Pancreas (tissue), 10 donors: Measurements from ENCODE around the gene PLEKHA8. TPM values are rescaled to one million over a fixed set of nuclear protein-coding genes. Genes with fewer than 3 reads are reported as not detected.

ENCODE experiments used
- ATAC-seq, 4 donors: fragments of 200-7000 bp; cut with Tn5 transposase; one replicate each; pipeline versions ENCODE4 v1.8.0 to v1.9.1; 2020; ENCODE audit warnings: mild to moderate bottlenecking in 4 of 4, moderate library complexity in 4 of 4
- DNase-seq, 6 donors: peaks; one replicate each; pipeline ENCODE4 v3.0.0-alpha.2; 2020
- FAIRE-seq: peaks from 2 replicates; lab custom pipeline; 2012; peaks lifted over from hg19 to GRCh38; lab: Jason Lieb, UNC
- H3K27ac ChIP-seq, 4 donors: fragments of 200-600 bp; sonication (generic); 1 replicate in 3 of 4; 2 replicates in 1 of 4; pipeline versions ENCODE4 v1.5.0 to v1.8.0; 2020
- H3K27me3 ChIP-seq, 4 donors: fragments of 200-600 bp; one replicate each; pipeline ENCODE4 v1.8.0; 2021
- H3K36me3 ChIP-seq, 3 donors: fragments of 200-600 bp; sonication (generic) in 1 of 3; one replicate each; pipeline versions ENCODE4 v1.5.0 to v1.8.0; 2020 to 2021
- H3K4me1 ChIP-seq, 3 donors: fragments of 200-600 bp; one replicate each; pipeline ENCODE4 v1.8.0; 2021
- H3K4me3 ChIP-seq, 4 donors: fragments of 200-600 bp; sonication (generic) in 2 of 4; one replicate each; pipeline versions ENCODE4 v1.5.0 to v1.8.0; 2020 to 2021
- H3K9me3 ChIP-seq, 4 donors: fragments of 200-600 bp; one replicate each; pipeline ENCODE4 v1.8.0; 2021
- WGBS, 2 donors: extraction: QIAGEN DNeasy Blood & Tissue Kit; methylation state at CpG; one replicate each; pipeline ENCODE4 v1.1.7; 2013; 5-methylcytosine and 5-hydroxymethylcytosine counted together
- intact Hi-C, 3 donors: fragments of 100-400 bp; cut with DNase I; formaldehyde crosslinking; loops; one replicate each; pipeline versions ENCODE4 v1.11.1 to v1.14.2; 2022
- polyA plus RNA-seq, 2 donors: library from polyadenylated mRNA; stranded (reverse); fragments of 200-250 nt; gene quantifications; one replicate each; pipeline ENCODE4 v1.2.3, GENCODE V29; 2013
- total RNA-seq, 6 donors: library from RNA; stranded (reverse); fragmentation: NEBNext Ultra II Directional in 4 of 6; extraction: Animal tissue kit (Norgen Biotek cat#: 25700) in 4 of 6; gene quantifications; one replicate each; pipeline versions ENCODE4 v1.2.1 to v1.2.4, GENCODE V29; 2021 to 2023
- TF ChIP-seq, protein P1 (sequence below), 4 donors: fragments of 200-600 bp; sonication (generic) in 3 of 4; IDR thresholded peaks; one replicate each; pipeline versions ENCODE4 v1.5.0 to v1.8.0; 2021; ENCODE audit warnings: antibody characterized with exemption in 4 of 4
- donor health status: healthy with polysubstance abuse.
- donor health status: DM: no; HTN: no; CAD: no; lungs with moderate emphysema.
- donor health status: DM: no; HTN: no; CAD: no.
- donor health status: control.
- donor health status: control.
- donor health status: Bipolar disorder and iron deficiency.
- donor health status: DM: yes; HTN: yes; CAD: no.
- donor health status: DM: no; HTN: no; CAD: no.
- donor health status: DM: no; HTN: no; CAD: no.
- donor health status: DM: yes; HTN: yes; CAD: no.

PLEKHA8 gene
- total and polyA plus RNA-seq, 8 donors = 1.7 to 9.7 (median 4.3) TPM

GRCh38 chr7:29988424-29989256, 39.6 kb upstream of the PLEKHA8 start:
- TF ChIP-seq, protein P1, sequence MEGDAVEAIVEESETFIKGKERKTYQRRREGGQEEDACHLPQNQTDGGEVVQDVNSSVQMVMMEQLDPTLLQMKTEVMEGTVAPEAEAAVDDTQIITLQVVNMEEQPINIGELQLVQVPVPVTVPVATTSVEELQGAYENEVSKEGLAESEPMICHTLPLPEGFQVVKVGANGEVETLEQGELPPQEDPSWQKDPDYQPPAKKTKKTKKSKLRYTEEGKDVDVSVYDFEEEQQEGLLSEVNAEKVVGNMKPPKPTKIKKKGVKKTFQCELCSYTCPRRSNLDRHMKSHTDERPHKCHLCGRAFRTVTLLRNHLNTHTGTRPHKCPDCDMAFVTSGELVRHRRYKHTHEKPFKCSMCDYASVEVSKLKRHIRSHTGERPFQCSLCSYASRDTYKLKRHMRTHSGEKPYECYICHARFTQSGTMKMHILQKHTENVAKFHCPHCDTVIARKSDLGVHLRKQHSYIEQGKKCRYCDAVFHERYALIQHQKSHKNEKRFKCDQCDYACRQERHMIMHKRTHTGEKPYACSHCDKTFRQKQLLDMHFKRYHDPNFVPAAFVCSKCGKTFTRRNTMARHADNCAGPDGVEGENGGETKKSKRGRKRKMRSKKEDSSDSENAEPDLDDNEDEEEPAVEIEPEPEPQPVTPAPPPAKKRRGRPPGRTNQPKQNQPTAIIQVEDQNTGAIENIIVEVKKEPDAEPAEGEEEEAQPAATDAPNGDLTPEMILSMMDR (IDR thresholded peaks at IDR 0.05) = no peak
- no peaks in the 10 kb centered on the region for H3K27me3 ChIP-seq
- FAIRE-seq (no peak), DNase-seq (peak; percentile 25 to 83 (median 54)), ATAC-seq (peak; percentile 60 to 71 (median 62))
- H3K36me3 ChIP-seq = no peaks in the 10 kb centered on the region
- H3K9me3 ChIP-seq = no peaks in the 10 kb centered on the region
- H3K27ac ChIP-seq = peak overlapping the region; percentile 87 to 97 (median 93)
- 7 to 11% methylated on average over 50 to 75 of the region's 75 CpGs for WGBS, 2 donors
- H3K4me3 ChIP-seq = peak overlapping the region; percentile 69 to 96 (median 88)
- H3K4me1 ChIP-seq = peaks cover 0 to 15% (median 8%) of the 10 kb centered on the region in 3 donors
- intact Hi-C loops = no loop called here

DNA sequence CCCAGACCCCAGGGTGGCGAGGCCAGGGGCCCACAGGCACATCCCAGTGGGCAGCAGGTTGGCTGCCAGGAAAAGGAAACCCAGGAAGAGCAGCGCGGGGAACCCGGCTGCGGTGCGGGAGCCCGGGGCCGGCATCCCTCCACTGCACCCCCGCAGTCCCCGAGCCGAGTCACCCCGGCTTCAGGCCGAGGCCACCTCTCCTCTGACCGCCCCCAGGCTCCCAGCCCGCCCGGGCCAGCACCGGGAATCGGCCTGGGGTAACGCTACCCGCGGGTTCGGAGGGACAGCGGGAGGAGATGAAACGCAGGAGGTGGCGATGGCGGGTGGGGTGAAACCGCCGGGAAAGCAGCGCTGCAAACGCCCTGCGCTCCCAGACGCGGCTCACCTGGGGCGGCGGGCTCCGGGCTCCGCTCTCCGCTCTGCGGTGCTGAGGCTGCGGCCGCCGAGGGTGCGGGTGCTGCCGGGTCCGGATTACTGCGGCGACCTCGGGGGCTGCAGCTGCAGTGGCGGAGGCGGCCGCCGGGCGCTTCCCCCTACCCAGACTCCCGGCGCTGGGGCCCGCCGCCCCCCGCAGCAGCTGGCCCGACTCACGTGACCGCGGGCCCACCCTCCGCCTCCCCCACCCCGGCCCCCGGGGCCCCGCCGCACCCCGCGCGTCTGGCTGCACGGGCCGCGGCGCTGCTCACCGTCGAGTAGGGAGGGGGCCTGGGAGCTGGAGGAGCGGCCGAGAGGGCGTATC, 38.8 kb upstream of the PLEKHA8 start, which contains the start of gene SCRN1:
Gene SCRN1, minus strand, starts transcription at position 545 of the 739 bp plus-strand sequence. CDS start 20,734 bp downstream, outside the sequence.
- WGBS, 2 donors = 0 to 1% methylated on average over 56 to 79 of the region's 79 CpGs

GRCh38 chr7:29990931-29991330, 37.3 kb upstream of the PLEKHA8 start:
- Histone ChIP-seq H3K27me3 (no peaks in the 10 kb centered on the region), H3K27ac (no peak overlapping the region), H3K9me3 (no peaks in the 10 kb centered on the region), H3K4me3 (no peak overlapping the region), H3K36me3 (no peaks in the 10 kb centered on the region), H3K4me1 (peaks cover 0 to 15% (median 8%) of the 10 kb centered on the region in 3 donors)
- intact Hi-C loops = no loop called here
- no peak for DNase-seq
- no peak for ATAC-seq
- TF ChIP-seq, protein P1 (IDR thresholded peaks at IDR 0.05) = no peak
- 64 to 68% methylated on average over 4 of the region's 4 CpGs for WGBS, 2 donors
- no peak for FAIRE-seq

More for the DNA sequence above, 38.8 kb upstream of the PLEKHA8 start, which contains the start of gene SCRN1:
- peak; percentile 44 to 85 (median 62) for DNase-seq
- no peaks in the 10 kb centered on the region for H3K27me3 ChIP-seq
- H3K9me3 ChIP-seq = no peaks in the 10 kb centered on the region
- H3K4me3 ChIP-seq = peak within 1 kb of the TSS; percentile 69 to 96 (median 88)
- H3K4me1 ChIP-seq = peaks cover 0 to 15% (median 8%) of the 10 kb centered on the region in 3 donors
- FAIRE-seq = no peak
- ATAC-seq = peak; percentile 57 to 76 (median 72)
- peak within 1 kb of the TSS; percentile 87 to 97 (median 93) for H3K27ac ChIP-seq
- intact Hi-C loops = no loop called here
- H3K36me3 ChIP-seq = no peaks in the 10 kb centered on the region
- TF ChIP-seq, protein P1 (IDR thresholded peaks at IDR 0.05) = no peak

- Histone ChIP-seq H3K27ac (no peak overlapping the region), H3K4me1 (peaks cover 0 to 8% (median 7%) of the 10 kb centered on the region in 3 donors), H3K9me3 (no peaks in the 10 kb centered on the region), H3K27me3 (no peaks in the 10 kb centered on the region), H3K4me3 (no peak overlapping the region), H3K36me3 (no peaks in the 10 kb centered on the region)
- ATAC-seq = no peak
- 94 to 99% methylated on average over 5 of the region's 5 CpGs for WGBS, 2 donors
- intact Hi-C loops = no loop called here
- TF ChIP-seq, protein P1 (IDR thresholded peaks at IDR 0.05) = no peak
- no peak for DNase-seq
- FAIRE-seq = no peak
Measured at GRCh38 chr7:29991937-29992336, 36.3 kb upstream of the PLEKHA8 start.
